Neuron (in vitro differentiated cells): ENCODE measurements around the gene NFIX.

ENCODE experiments used
- H2AFZ ChIP-seq: one replicate; pipeline ENCODE4 v1.6.1; 2013; ENCODE audit warnings: low read depth, mild to moderate bottlenecking, inconsistent platforms, low read length, moderate library complexity
- H3K27me3 ChIP-seq: one replicate; pipeline ENCODE4 v1.6.1; 2013; ENCODE audit warnings: low read length; ENCODE audit not compliant: insufficient read depth
- H3K36me3 ChIP-seq: one replicate; pipeline ENCODE4 v1.6.1; 2013; ENCODE audit warnings: low read length; ENCODE audit not compliant: insufficient read depth
- H3K4me1 ChIP-seq: one replicate; pipeline ENCODE4 v1.6.1; 2013; ENCODE audit warnings: low read length; ENCODE audit not compliant: insufficient read depth
- H3K4me3 ChIP-seq: 2 replicates; pipeline ENCODE4 v1.5.1; 2013; ENCODE audit warnings: mild to moderate bottlenecking, low read length, moderate library complexity
- H3K9me3 ChIP-seq: one replicate; pipeline ENCODE4 v1.6.1; 2013; ENCODE audit warnings: low read length

NFIX gene

GRCh38 chr19:13063461-13064091, 68.3 kb downstream of the NFIX start:
- H3K4me1 ChIP-seq: peaks cover 16% of the 10 kb centered on the region
- H3K4me3 ChIP-seq: no peak overlapping the region
- H2AFZ ChIP-seq: no peak overlapping the region
- H3K9me3 ChIP-seq: no peaks in the 10 kb centered on the region
- no peaks in the 10 kb centered on the region for H3K36me3 ChIP-seq
- peaks cover 90% of the 10 kb centered on the region for H3K27me3 ChIP-seq

DNA sequence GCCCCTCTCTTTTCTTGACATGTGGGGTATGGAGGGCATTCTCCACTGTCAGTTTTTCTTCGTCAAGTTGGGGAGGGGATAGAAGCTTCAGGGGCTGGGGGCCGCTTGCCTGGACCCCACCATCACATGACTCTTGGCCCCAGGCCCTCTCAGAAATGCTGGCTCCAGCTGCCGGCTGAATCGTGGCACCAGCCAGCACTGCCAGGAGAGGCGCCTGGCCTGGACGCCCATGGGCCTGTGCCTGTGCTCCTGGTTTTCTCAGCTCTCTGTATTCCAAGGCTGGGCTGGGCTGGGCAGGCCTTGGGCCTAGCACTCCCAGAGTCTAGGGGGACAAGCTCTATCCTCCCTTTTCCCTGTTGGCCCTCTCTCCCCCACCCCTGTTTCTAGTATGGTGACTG, 68.8 kb downstream of the NFIX start:
- Histone ChIP-seq H2AFZ (no peak overlapping the region), H3K9me3 (no peaks in the 10 kb centered on the region), H3K36me3 (no peaks in the 10 kb centered on the region), H3K4me1 (peaks cover 16% of the 10 kb centered on the region), H3K27me3 (peaks cover 90% of the 10 kb centered on the region), H3K4me3 (no peak overlapping the region)

- Histone ChIP-seq H3K36me3 (no peaks in the 10 kb centered on the region), H3K4me3 (no peak overlapping the region), H3K27me3 (peaks cover 92% of the 10 kb centered on the region), H3K9me3 (no peaks in the 10 kb centered on the region), H2AFZ (no peak overlapping the region), H3K4me1 (peaks cover 4% of the 10 kb centered on the region)
These were observed 71.0 kb downstream of the NFIX start for GRCh38 chr19:13066226-13066625.

DNA sequence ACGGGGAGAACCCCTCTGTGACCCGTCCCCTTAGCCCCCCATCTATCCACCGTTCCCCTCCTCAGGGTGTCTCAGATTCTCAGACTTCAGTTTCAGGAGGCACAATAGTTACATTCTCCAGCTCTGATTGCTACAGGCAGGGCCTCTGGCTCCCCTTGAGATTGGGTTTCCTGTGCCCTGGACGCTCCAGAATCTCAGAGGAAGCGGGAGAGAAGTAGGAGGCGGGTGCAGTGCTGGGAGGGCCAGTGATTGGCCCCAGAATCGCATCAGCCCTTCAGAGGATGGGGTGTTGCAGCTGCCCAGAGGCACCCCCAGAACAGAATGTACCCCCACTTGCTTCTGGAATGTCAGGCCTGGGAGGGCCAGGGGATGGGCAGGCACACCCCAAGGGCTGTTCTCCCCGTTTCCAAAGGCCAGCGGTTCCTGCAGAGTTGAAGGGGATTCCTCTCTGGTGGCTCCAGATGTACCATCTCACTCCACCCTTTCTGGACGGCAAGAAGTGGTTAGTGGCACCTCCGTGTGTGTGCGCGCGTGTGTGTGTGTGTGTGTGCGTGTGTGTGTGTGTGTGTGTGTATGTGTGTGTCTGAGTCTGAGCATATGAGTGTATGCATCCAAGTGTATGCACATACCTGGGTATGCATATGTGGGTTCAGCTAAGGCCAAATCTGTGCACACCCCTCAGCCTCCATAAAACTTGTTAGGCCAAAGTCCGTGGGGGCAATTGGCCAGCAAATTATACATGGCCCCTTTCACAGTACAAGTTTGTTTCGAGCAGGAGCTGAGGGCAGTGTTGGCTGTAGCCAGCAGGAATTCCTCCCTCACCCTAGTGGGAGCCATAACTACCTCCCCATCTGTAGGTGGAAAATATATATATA, 71.9 kb downstream of the NFIX start:
- Histone ChIP-seq H3K4me1 (no peaks in the 10 kb centered on the region), H3K9me3 (no peaks in the 10 kb centered on the region), H3K27me3 (peaks cover 92% of the 10 kb centered on the region), H3K4me3 (no peak overlapping the region), H2AFZ (no peak overlapping the region), H3K36me3 (no peaks in the 10 kb centered on the region)

DNA sequence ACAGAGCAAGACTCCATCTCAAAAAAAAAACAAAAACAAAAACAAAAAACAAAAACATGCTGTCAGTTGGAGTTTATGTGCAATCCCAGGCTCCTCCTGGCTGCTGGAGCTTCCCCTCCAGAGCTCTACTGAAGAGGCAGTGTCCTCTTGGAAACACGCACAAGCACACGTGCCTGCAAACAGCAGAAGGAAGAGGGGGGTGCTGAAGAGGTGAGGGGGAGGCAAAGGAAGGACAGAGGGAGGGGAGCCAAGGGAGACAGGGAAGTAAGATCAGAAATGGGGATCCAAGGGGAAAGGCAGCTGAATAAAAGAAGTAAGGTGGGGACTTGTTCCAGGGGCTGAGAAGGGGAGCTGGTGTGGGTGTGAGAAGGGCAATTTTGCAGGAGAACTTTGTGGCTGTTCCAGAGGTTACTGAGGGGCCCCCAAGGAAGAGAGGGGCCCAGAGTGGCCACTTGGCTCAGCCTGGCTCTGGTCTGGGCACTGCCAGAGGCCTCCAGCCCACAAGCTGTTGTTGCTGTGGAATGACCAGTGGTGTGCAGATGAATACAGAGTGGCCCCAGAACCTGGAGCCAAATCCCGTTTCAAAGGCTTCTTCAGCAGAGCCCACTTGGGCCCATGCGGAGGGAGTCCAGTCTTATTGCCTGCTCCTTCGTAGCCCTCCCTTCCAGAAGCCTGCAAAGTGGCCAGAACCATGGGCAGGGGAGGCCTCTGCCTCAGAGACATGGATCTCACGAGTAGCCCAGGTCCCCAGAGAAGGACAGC, 73.0 kb downstream of the NFIX start:
- Histone ChIP-seq H3K36me3 (no peaks in the 10 kb centered on the region), H3K4me1 (no peaks in the 10 kb centered on the region), H3K4me3 (no peak overlapping the region), H3K27me3 (peaks cover 92% of the 10 kb centered on the region), H2AFZ (no peak overlapping the region), H3K9me3 (no peaks in the 10 kb centered on the region)

GRCh38 chr19:13069415-13070359, 74.4 kb downstream of the NFIX start:
- Histone ChIP-seq H3K4me3 (no peak overlapping the region), H3K9me3 (no peaks in the 10 kb centered on the region), H3K27me3 (peaks cover 90% of the 10 kb centered on the region), H2AFZ (no peak overlapping the region), H3K36me3 (no peaks in the 10 kb centered on the region), H3K4me1 (no peaks in the 10 kb centered on the region)

DNA sequence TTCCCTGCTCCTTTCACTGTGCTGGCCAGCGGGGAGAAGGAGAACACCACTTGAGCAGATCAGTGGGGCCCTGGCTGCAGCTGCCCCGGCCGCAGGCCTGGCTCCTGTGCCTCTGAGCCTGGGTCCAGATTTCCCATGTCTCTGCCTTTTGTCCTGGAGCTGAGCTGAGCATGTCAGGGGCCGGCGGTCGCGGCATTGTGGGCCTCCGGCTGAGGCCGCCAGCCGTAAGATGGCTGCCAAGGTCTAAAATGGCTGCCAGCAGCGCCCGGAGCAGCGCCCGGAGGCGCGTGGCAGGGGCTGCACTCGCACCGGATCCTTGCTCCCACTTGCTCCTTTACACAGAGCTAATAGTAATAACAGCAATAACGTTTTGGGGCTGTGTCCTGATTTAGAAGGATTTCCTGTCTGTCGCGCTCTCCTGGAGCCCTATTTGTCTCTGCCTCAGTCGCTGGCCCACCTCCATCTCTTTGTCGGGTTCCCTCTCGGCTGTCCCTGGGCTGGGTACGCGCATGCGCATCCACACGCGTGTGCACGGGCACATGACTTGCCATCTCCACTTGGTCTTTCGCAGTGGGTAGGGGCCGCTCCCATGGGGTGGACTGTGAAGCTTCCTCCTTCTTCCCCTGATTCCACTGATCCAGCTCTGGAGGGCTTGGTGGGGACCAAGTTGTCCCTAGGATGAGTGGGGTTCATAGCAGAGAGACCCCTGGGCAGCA, 75.3 kb downstream of the NFIX start:
- Histone ChIP-seq H3K4me3 (no peak overlapping the region), H3K4me1 (no peaks in the 10 kb centered on the region), H3K36me3 (no peaks in the 10 kb centered on the region), H3K27me3 (peaks cover 86% of the 10 kb centered on the region), H2AFZ (no peak overlapping the region), H3K9me3 (no peaks in the 10 kb centered on the region)

DNA sequence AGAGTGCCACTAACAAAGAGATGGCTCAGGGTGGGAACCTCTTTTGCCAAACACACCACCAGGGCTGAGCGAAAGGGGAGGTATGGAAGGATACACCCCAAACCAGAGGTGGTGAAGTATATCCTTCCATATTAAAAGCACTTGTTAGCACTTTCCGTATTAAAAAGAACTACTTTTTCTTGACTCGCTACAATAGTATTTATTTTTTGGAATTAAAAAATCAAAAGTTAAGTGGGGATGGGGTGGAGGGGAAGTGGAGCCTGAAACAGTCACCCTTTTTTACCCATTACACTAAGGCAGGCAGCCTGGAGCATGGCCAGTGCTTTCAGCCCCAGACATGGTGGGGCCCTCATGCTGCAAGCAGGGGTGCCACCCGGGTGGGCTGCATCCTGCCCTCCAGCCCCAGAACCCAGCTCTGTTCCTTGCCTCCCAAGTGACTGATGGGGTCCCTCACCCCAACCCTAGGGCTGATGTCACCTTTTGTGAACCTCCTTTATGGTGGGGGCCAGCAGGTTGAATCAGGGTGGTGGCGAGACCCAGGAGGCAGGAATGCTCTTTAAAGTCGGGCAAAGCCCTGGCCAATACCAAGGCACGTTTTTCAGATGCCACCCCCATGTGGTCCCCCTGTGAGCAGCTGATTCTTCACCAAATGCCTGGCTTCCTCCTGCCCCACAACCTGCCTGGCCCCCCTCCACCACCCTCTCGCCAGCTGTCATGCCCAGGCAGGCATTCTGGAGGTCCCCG, 76.3 kb downstream of the NFIX start:
- H3K36me3 ChIP-seq: no peaks in the 10 kb centered on the region
- H3K9me3 ChIP-seq: no peaks in the 10 kb centered on the region
- H3K4me1 ChIP-seq: no peaks in the 10 kb centered on the region
- no peak overlapping the region for H3K4me3 ChIP-seq
- H3K27me3 ChIP-seq: peaks cover 86% of the 10 kb centered on the region
- H2AFZ ChIP-seq: no peak overlapping the region

GRCh38 chr19:13072188-13072908, 77.1 kb downstream of the NFIX start:
- no peaks in the 10 kb centered on the region for H3K9me3 ChIP-seq
- H2AFZ ChIP-seq: no peak overlapping the region
- no peaks in the 10 kb centered on the region for H3K36me3 ChIP-seq
- no peaks in the 10 kb centered on the region for H3K4me1 ChIP-seq
- H3K27me3 ChIP-seq: peaks cover 86% of the 10 kb centered on the region
- no peak overlapping the region for H3K4me3 ChIP-seq

- H3K36me3 ChIP-seq: no peaks in the 10 kb centered on the region
- H3K27me3 ChIP-seq: peaks cover 89% of the 10 kb centered on the region
- H3K9me3 ChIP-seq: no peaks in the 10 kb centered on the region
- no peaks in the 10 kb centered on the region for H3K4me1 ChIP-seq
- no peak overlapping the region for H3K4me3 ChIP-seq
- H2AFZ ChIP-seq: no peak overlapping the region
These were observed 78.0 kb downstream of the NFIX start for GRCh38 chr19:13073263-13073662.

- no peak overlapping the region for H2AFZ ChIP-seq
- no peak overlapping the region for H3K4me3 ChIP-seq
- no peaks in the 10 kb centered on the region for H3K9me3 ChIP-seq
- H3K27me3 ChIP-seq: peaks cover 90% of the 10 kb centered on the region
- no peaks in the 10 kb centered on the region for H3K4me1 ChIP-seq
- no peaks in the 10 kb centered on the region for H3K36me3 ChIP-seq
These were observed 79.1 kb downstream of the NFIX start for GRCh38 chr19:13074378-13074777.
